ENCODE data around the gene TPSAB1. TPM values are rescaled to one million over a fixed set of nuclear protein-coding genes. Genes with fewer than 3 reads are reported as not detected.
"Not testable (repeated sequence)": the region's sequence is repeated elsewhere in the genome, so short reads cannot be mapped to it uniquely, and the experiment has no call there.

The TPSAB1 gene
- total RNA-seq, 2 experiments from 2014 or later, result not detected

DNA sequence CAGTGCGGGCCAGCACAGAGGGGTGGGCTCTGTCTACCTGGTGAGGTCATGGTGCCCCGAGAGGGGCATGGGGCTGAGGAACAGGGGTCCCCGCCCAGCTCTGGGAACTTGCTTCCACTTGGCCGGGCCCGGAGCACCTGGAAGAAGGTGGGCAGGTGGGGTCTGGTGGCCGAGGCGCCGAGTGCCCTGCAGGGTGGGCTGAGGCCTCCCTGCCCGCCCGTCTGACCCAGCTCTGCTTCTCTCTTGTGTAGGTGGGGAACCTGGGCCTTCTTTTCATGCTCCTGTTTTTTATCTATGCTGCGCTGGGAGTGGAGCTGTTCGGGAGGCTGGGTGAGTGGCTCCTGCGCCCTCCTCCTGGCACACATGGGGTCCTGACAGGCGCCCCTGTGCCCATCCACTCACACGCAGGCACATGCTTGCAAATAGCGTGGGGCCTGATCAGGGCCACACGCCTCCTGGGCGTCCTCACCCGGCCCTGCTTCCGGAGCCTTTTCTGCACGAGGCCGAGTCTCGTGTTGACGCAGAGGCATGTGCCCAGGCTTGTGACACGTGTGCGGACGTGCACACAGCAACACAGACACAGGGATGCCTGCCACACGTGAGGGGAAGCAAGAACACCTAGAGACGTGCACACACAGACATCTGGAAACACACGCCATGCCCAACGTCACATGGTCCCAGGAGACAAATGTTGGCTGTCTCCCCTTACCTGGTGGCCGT, 23.7 kb upstream of the TPSAB1 start:
- Mint-ChIP-seq H3K4me3 (no peak overlapping the region), H3K36me3 (no peaks in the 10 kb centered on the region), H3K9me3 (no peaks in the 10 kb centered on the region), H3K4me1 (no peaks in the 10 kb centered on the region), H3K27me3 (no peaks in the 10 kb centered on the region), H3K27ac (no peak overlapping the region)
- no peak for DNase-seq

DNA sequence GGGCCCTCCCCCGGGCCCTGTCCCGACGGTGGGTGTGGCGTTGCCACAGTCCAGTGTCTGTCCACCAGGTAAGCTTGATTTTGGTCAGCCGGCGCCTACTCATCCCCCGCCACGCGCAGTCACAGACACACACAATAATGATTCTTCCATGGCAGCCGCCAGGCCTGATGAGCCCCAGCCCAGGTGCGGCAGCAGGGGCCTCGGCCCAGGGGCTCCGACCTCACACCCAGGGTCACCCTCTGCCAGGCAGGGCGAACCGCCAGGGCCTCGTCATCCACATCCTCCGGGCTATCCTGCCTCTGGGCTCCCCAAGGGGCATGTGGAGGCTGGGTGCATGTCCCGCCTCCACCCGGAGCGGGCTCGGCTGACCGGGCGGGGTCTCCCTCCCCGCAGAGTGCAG, 23.0 kb upstream of the TPSAB1 start:
- no peaks in the 10 kb centered on the region for H3K27me3 Mint-ChIP-seq
- no peaks in the 10 kb centered on the region for H3K36me3 Mint-ChIP-seq
- no peak for DNase-seq
- no peak overlapping the region for H3K27ac Mint-ChIP-seq
- H3K4me3 Mint-ChIP-seq, result no peak overlapping the region
- no peaks in the 10 kb centered on the region for H3K4me1 Mint-ChIP-seq
- H3K9me3 Mint-ChIP-seq, result no peaks in the 10 kb centered on the region

DNA sequence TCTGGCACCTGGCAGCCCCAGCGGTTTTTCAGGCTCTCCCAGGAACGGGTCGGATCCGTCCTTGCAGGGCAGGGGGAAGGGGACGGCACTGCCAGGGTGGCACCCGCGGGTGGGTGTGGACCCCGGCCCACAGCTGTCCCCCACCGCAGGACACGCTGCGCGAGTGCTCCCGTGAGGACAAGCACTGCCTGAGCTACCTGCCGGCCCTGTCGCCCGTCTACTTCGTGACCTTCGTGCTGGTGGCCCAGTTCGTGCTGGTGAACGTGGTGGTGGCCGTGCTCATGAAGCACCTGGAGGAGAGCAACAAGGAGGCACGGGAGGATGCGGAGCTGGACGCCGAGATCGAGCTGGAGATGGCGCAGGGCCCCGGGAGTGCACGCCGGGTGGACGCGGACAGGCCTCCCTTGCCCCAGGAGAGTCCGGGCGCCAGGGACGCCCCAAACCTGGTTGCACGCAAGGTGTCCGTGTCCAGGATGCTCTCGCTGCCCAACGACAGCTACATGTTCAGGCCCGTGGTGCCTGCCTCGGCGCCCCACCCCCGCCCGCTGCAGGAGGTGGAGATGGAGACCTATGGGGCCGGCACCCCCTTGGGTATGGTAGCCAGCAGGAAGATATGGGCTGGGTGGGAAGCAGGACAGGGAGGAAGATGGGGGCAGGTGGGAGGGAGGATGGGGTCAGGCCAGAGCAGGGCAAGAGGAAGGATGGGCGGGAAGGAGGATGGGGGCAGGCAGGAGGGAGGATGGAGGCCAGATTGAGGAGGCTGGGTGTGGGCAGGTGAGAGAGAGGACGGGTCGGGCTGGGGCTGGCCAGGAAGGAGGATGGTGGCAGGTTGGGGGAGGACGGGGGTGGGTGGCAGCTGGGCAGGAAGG, 22.2 kb upstream of the TPSAB1 start:
- no peaks in the 10 kb centered on the region for H3K27me3 Mint-ChIP-seq
- no peaks in the 10 kb centered on the region for H3K36me3 Mint-ChIP-seq
- no peak overlapping the region for H3K4me3 Mint-ChIP-seq
- no peak for DNase-seq
- H3K4me1 Mint-ChIP-seq, result no peaks in the 10 kb centered on the region
- no peaks in the 10 kb centered on the region for H3K9me3 Mint-ChIP-seq
- no peak overlapping the region for H3K27ac Mint-ChIP-seq

DNA sequence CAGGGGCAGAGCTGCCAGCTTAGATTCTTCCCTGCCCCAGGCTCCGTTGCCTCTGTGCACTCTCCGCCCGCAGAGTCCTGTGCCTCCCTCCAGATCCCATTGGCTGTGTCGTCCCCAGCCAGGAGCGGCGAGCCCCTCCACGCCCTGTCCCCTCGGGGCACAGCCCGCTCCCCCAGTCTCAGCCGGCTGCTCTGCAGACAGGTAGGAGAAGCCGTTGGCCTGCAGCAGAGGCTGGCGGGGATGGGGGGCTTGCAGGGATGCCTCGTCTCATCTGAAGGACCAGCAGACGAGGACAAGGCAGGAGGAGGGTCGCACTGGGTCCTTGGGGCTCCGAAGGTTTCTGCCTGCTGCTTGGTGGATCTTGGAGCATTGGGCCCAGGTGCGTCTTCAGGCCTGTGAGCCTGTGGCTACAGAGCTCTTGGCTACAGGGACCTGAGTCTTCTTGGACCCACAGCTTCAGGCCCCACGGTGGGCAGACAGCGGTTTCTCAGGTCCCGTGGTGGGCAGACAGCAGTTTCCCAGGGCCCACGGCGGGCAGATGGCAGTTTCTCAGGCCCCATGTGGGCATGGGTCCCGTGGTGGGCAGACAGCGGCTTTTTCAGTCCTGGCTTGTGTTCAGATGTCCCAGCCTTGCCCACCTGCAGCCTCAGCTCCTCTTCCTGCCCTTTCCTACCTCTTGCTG, 21.4 kb upstream of the TPSAB1 start:
- Mint-ChIP-seq H3K4me1 (no peaks in the 10 kb centered on the region), H3K4me3 (no peak overlapping the region)
- DNase-seq, result no peak

DNA sequence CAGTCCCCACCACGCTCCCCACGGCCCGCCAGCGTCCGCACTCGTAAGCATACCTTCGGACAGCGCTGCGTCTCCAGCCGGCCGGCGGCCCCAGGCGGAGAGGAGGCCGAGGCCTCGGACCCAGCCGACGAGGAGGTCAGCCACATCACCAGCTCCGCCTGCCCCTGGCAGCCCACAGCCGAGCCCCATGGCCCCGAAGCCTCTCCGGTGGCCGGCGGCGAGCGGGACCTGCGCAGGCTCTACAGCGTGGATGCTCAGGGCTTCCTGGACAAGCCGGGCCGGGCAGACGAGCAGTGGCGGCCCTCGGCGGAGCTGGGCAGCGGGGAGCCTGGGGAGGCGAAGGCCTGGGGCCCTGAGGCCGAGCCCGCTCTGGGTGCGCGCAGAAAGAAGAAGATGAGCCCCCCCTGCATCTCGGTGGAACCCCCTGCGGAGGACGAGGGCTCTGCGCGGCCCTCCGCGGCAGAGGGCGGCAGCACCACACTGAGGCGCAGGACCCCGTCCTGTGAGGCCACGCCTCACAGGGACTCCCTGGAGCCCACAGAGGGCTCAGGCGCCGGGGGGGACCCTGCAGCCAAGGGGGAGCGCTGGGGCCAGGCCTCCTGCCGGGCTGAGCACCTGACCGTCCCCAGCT, 20.3 kb upstream of the TPSAB1 start:
- H3K4me1 Mint-ChIP-seq, result no peaks in the 10 kb centered on the region

More for the DNA sequence above, 21.4 kb upstream of the TPSAB1 start:
- Mint-ChIP-seq H3K27me3 (no peaks in the 10 kb centered on the region), H3K9me3 (no peaks in the 10 kb centered on the region), H3K36me3 (no peaks in the 10 kb centered on the region), H3K27ac (no peak overlapping the region)

DNA sequence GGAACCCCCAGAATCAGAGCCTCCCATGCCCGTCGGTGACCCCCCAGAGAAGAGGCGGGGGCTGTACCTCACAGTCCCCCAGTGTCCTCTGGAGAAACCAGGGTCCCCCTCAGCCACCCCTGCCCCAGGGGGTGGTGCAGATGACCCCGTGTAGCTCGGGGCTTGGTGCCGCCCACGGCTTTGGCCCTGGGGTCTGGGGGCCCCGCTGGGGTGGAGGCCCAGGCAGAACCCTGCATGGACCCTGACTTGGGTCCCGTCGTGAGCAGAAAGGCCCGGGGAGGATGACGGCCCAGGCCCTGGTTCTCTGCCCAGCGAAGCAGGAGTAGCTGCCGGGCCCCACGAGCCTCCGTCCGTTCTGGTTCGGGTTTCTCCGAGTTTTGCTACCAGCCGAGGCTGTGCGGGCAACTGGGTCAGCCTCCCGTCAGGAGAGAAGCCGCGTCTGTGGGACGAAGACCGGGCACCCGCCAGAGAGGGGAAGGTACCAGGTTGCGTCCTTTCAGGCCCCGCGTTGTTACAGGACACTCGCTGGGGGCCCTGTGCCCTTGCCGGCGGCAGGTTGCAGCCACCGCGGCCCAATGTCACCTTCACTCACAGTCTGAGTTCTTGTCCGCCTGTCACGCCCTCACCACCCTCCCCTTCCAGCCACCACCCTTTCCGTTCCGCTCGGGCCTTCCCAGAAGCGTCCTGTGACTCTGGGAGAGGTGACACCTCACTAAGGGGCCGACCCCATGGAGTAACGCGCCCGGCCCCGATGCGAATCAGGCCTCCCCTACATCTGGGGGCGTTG, 19.5 kb upstream of the TPSAB1 start:
- no peak overlapping the region for H3K27ac Mint-ChIP-seq
- DNase-seq, result no peak
- H3K4me3 Mint-ChIP-seq, result no peak overlapping the region

More for the DNA sequence above, 20.3 kb upstream of the TPSAB1 start:
- no peak overlapping the region for H3K4me3 Mint-ChIP-seq
- no peaks in the 10 kb centered on the region for H3K27me3 Mint-ChIP-seq
- DNase-seq, result no peak
- H3K36me3 Mint-ChIP-seq, result no peaks in the 10 kb centered on the region
- no peaks in the 10 kb centered on the region for H3K9me3 Mint-ChIP-seq
- H3K27ac Mint-ChIP-seq, result no peak overlapping the region

DNA sequence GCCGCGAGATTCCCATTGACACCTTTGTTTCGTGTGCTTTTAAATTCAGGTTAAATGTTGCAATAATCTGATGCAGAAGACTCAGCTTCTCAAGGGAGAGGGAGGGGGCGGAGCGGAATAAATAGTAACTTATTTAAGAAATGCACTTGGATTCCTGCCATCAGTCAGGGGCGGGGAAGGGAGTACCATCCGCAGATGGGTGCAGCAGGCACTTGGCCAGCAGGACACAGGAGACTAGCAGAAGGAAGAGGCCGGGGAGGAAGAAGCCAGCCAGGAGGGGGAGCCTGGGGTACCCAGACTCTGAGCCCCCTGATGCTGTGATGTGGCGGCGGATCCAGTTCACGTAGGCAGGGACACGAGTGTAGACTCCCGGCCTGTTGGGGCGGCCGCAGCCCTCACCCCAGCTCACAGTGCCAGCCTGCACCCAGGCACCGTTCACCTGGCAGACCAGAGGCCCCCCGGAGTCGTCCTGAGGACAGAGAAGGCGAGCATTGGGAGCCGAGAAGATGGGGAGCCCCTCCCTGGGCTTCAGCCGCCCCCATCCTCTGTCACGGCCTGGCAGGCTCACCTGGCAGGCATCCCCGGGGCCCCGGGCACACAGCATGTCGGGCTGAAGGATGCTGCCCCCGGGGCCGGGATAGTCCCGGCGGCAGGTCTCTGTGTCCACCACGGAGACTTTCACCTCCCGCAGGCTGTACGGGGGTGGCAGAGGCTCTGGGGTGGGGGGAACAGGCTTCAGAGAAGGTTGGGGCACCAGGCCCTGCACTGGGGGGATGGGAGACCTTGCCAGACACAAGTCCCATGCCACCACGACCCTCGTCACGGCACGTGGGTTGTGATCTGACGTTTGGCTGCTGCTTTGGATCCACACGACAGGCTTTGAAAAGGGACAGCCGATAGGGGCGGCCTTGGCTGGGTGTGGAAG, 18.6 kb upstream of the TPSAB1 start:
- no peak for DNase-seq
- no peaks in the 10 kb centered on the region for H3K4me1 Mint-ChIP-seq
- no peaks in the 10 kb centered on the region for H3K9me3 Mint-ChIP-seq
- H3K36me3 Mint-ChIP-seq, result no peaks in the 10 kb centered on the region
- no peak overlapping the region for H3K27ac Mint-ChIP-seq
- H3K27me3 Mint-ChIP-seq, result no peaks in the 10 kb centered on the region
- no peak overlapping the region for H3K4me3 Mint-ChIP-seq

More for the DNA sequence above, 19.5 kb upstream of the TPSAB1 start:
- Mint-ChIP-seq H3K9me3 (no peaks in the 10 kb centered on the region), H3K4me1 (no peaks in the 10 kb centered on the region), H3K36me3 (no peaks in the 10 kb centered on the region), H3K27me3 (no peaks in the 10 kb centered on the region)

DNA sequence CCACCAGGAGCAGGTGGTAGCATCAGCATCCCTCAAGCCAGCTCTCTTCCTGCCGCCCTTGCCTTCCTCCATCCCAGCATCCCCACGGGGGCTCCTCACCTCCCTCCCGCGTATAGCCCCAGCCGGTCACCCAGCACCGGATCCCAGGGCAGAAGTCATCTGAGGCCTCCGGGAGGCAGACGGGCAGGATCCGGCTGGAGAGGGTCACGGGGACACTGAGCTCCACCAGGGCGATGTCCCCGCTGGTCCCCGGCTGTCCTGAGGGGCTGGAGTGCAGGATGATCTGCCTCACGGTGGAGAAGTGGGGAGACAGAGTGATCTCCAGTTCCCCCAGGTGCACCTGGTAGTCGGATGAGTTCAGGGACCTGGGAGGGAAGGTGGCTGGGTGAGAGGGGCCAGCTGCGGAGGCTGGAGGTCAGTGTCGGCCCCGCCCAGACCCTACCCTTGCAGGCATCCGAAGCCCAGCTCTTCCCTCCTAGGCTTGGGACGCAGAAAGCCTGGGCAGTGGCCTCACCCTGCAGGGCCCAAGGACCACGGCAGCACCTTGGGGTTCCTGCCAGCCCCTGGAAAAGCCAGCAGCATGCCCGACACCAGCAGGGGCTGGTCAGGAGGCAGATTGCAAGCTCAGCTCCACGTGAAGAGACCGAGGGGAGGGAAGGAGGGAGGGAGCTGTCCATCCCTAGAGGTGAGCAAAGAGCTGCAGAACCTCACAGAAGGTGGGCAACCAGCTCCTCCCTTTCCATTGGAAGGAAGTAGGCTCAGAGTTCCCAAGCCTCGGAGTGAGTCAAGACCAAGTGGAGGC, 17.8 kb upstream of the TPSAB1 start:
- H3K36me3 Mint-ChIP-seq, result no peaks in the 10 kb centered on the region
- H3K9me3 Mint-ChIP-seq, result no peaks in the 10 kb centered on the region
- no peak for DNase-seq
- H3K27me3 Mint-ChIP-seq, result no peaks in the 10 kb centered on the region
- H3K27ac Mint-ChIP-seq, result no peak overlapping the region
- no peak overlapping the region for H3K4me3 Mint-ChIP-seq
- no peaks in the 10 kb centered on the region for H3K4me1 Mint-ChIP-seq

DNA sequence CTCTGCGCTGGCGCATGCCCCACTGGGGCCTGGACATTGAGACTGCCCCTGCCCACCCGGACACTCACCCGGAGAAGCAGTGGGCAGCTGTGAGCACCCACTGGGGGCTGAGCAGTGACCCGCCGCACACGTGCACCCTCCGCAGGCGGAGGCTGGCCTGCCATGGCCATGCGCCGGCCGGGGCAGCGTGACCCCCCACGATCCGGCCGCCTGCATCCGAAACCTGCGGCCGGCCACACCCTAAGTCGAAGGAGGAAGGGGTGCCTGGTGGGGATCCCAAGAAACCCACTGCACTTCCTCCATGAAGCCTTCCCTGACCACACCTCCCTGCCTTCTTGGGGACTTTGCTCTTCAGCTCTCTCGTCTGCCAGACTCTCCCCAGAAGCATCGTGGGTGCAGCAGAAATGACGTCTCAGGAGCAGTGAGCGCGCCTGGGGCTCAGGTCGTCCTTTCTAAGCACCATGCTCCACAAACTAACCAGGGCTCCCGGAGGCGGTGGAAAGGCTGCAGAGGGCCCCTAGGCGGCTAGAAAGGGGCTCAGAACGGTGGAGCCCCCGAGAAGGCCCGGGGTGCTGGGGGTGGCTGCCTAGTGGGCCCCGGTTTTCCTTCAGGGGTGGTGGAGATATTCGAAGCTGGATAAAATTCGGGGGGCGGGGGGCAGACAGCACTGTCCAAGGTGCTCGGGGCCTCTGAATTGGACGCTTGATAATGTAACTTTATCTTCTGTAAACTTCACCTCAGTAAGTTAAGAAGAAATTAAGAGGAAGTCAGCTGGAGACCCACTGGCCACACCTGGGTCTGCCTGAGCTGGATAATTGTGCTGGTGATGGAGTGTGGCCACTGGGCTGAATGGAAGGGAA, 16.9 kb upstream of the TPSAB1 start:
- Mint-ChIP-seq H3K9me3 (no peaks in the 10 kb centered on the region), H3K27me3 (no peaks in the 10 kb centered on the region), H3K4me1 (no peaks in the 10 kb centered on the region), H3K4me3 (no peak overlapping the region), H3K27ac (no peak overlapping the region), H3K36me3 (no peaks in the 10 kb centered on the region)
- no peak for DNase-seq

DNA sequence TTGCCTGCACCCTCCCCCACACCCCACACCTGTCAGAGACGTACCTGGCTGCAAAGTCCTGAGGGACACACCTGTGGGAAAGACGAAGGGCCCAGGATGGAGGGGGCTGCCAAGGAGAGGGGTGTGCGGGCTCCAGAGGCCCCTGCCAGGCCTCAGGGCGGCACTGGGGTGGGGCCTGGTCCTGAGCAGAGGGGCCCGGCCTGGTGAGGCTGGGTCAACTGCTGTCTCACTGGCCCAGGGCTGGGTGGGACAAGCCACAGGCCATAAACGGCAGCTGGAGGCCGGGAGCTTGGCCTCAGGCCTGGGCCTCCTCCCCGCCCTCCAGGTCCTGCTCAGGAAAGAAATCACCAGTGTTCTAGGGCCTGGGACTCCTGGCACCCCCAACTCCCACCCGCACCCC, 15.9 kb upstream of the TPSAB1 start:
- Mint-ChIP-seq H3K9me3 (no peaks in the 10 kb centered on the region), H3K4me1 (no peaks in the 10 kb centered on the region), H3K36me3 (no peaks in the 10 kb centered on the region), H3K4me3 (no peak overlapping the region), H3K27me3 (no peaks in the 10 kb centered on the region), H3K27ac (no peak overlapping the region)
- no peak for DNase-seq

DNA sequence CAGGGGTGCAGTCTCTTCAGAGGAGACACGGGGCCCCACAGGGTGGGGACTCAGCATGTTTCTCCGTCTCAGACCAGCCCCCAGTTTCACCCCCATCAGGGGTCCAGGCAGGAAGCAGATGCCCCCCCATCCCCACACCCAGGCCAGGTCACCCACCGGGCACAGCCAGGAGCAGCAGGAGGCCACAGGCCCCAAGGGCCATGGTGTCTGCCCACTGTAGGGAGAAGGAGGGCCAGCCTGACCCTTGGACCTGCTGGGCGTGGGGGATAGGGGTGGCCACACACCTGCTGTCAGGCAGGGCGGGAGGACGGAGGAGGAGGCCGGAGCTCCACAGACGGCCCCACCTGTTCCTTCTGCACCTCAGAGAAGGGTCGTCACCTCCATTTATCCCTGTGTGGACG, 15.5 kb upstream of the TPSAB1 start, which contains the start of gene TPSG1:
Gene TPSG1 (minus strand): TSS at position 218 of the 401 bp plus-strand sequence. CDS start 16 bp downstream, at position 202.
- Mint-ChIP-seq H3K9me3 (no peaks in the 10 kb centered on the region), H3K27me3 (no peaks in the 10 kb centered on the region), H3K36me3 (no peaks in the 10 kb centered on the region), H3K4me3 (no peak within 1 kb of the TSS), H3K27ac (no peak within 1 kb of the TSS), H3K4me1 (no peaks in the 10 kb centered on the region)
- DNase-seq, result no peak

DNA sequence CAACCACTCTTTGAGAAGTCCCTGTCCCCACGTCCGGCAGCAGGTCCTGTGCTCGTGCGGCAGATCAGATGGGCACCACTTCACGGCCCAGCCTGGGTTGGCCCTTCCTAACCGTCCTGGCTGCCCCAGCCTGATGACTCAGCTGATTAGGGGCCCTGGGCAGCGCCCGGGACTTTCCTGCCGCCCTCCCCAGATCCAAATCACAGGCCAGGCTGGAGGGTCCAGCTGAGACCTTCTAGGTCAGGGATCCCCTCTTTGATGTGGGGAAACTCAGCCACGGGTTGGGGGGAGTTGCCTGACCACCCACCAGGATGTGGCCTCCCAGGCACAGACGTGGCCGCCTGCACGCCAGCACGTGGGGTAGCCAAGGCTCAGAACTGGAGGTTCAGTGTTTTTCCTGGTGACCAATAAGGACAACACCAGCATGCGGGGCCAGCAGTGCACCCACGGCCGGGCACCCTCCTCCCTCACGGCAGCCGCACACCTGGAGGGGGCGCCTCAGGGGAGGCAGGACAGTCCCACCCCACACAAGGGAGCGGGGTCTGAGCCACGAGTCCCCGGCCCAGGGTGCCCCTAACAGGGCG, 14.7 kb upstream of the TPSAB1 start:
- not testable (repeated sequence) for H3K9me3 Mint-ChIP-seq, H3K27me3 Mint-ChIP-seq, H3K27ac Mint-ChIP-seq, DNase-seq, H3K36me3 Mint-ChIP-seq, H3K4me3 Mint-ChIP-seq, H3K4me1 Mint-ChIP-seq

All from activated naive CD8-positive, alpha-beta T cell treated with anti-CD3 and anti-CD28 coated beads for 36 hours (primary cell).